DND-41 (cell line): Measurements from ENCODE around the gene KCNMA1.

Experiments
- ATAC-seq: fragments of 200-7000 bp; cut with Tn5 transposase; 3 replicates; pipeline ENCODE4 v1.9.1; 2021; ENCODE audit warnings: low read depth; ENCODE audit not compliant: insufficient read depth
- DNase-seq: peaks from one replicate; pipeline ENCODE4 v3.0.0-alpha.2; 2020
- H2AFZ ChIP-seq: 2 replicates; pipeline ENCODE4 v1.6.0; 2012; ENCODE audit warnings: low read depth, low read length
- H3K27ac ChIP-seq: 2 replicates; pipeline ENCODE4 v1.5.1; 2012; ENCODE audit warnings: low read length, inconsistent platforms
- H3K27me3 ChIP-seq: fragments of 200-600 bp; sonication (generic); 2 replicates; pipeline ENCODE4 v1.6.0; 2012; ENCODE audit warnings: low read length, mild to moderate bottlenecking, inconsistent platforms; ENCODE audit not compliant: insufficient read depth, poor library complexity
- H3K36me3 ChIP-seq: 2 replicates; pipeline ENCODE4 v1.5.1; 2012; ENCODE audit warnings: low read length, inconsistent platforms; ENCODE audit not compliant: insufficient read depth
- H3K4me1 ChIP-seq: 2 replicates; pipeline ENCODE4 v1.5.1; 2012; ENCODE audit warnings: mild to moderate bottlenecking, low read length; ENCODE audit not compliant: insufficient read depth
- H3K4me2 ChIP-seq: 2 replicates; pipeline ENCODE4 v1.6.0; 2012; ENCODE audit warnings: mild to moderate bottlenecking, moderate library complexity, low read length, inconsistent platforms; ENCODE audit not compliant: insufficient read depth
- H3K4me3 ChIP-seq, 2 experiments: fragments of 200-600 bp in 1 of 2; shearing (Covaris generic) in 1 of 2; 2 replicates each; pipeline ENCODE4 v1.5.1; 2012 to 2016; ENCODE audit warnings: inconsistent platforms in 2 of 2, low read length in 2 of 2, mild to moderate bottlenecking in 2 of 2, low read depth in 1 of 2, moderate library complexity in 1 of 2
- H3K79me2 ChIP-seq: 2 replicates; pipeline ENCODE4 v1.6.0; 2012; ENCODE audit warnings: low read length, inconsistent platforms; ENCODE audit not compliant: insufficient read depth
- H3K9ac ChIP-seq: 2 replicates; pipeline ENCODE4 v1.6.0; 2012; ENCODE audit warnings: low read depth, mild to moderate bottlenecking, inconsistent platforms, low read length, moderate library complexity
- H3K9me3 ChIP-seq: 2 replicates; pipeline ENCODE4 v1.5.1; 2012; ENCODE audit warnings: low read length, moderate library complexity, mild to moderate bottlenecking, inconsistent platforms; ENCODE audit not compliant: insufficient read depth, severe bottlenecking
- H4K20me1 ChIP-seq: 2 replicates; pipeline ENCODE4 v1.6.0; 2012; ENCODE audit warnings: low read length; ENCODE audit not compliant: insufficient read depth
- CTCF ChIP-seq: IDR thresholded peaks from 2 replicates; pipeline ENCODE4 v1.5.1; 2012; ENCODE audit warnings: borderline replicate concordance, low read length, moderate library complexity, mild to moderate bottlenecking; ENCODE audit not compliant: poor library complexity, severe bottlenecking; ENCODE audit errors: extremely low read depth
- EZH2 ChIP-seq: IDR thresholded peaks from 3 replicates; pipeline ENCODE4 v1.6.1; 2012; ENCODE audit warnings: borderline replicate concordance, low read depth, mild to moderate bottlenecking, moderate library complexity, low read length, inconsistent platforms; ENCODE audit not compliant: severe bottlenecking

Gene KCNMA1

DNA sequence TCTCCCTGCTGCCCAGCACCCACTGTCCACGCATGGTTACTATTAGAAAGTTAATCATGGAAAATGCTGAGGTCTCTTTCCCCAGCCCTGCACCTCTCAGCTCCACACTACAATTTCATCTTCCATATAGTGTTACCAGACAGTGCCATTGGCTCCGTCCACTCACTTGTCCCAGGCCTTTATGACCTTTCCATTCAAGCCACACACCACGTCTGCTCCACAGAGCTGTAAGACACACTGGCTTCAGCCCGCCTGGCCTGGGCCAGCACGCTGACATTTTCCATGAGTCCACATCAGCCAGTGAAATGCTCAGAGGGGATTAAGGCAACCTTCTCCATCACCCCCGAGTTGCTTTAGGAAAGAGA, 118.7 kb downstream of the KCNMA1 start:
- DNase-seq (no peak), ATAC-seq (no peak)
- Histone ChIP-seq H3K9me3 (no peaks in the 10 kb centered on the region), H2AFZ (no peak overlapping the region), H4K20me1 (no peaks in the 10 kb centered on the region), H3K27ac (no peak overlapping the region), H3K4me2 (no peak overlapping the region), H3K27me3 (peaks cover 6% of the 10 kb centered on the region), H3K9ac (no peak overlapping the region), H3K79me2 (no peaks in the 10 kb centered on the region), H3K36me3 (no peaks in the 10 kb centered on the region), H3K4me3 (no peak overlapping the region), H3K4me1 (no peaks in the 10 kb centered on the region)
- TF ChIP-seq CTCF (no peak), EZH2 (no peak)

GRCh38 chr10:77518241-77518909, 119.2 kb downstream of the KCNMA1 start:
- Histone ChIP-seq H3K27me3 (peaks cover 8% of the 10 kb centered on the region), H3K36me3 (no peaks in the 10 kb centered on the region), H3K9me3 (no peaks in the 10 kb centered on the region), H3K4me2 (no peak overlapping the region), H2AFZ (no peak overlapping the region), H4K20me1 (no peaks in the 10 kb centered on the region), H3K79me2 (no peaks in the 10 kb centered on the region), H3K27ac (no peak overlapping the region), H3K4me1 (no peaks in the 10 kb centered on the region), H3K4me3 (no peak overlapping the region), H3K9ac (no peak overlapping the region)
- TF ChIP-seq EZH2 (no peak), CTCF (no peak)
- ATAC-seq (no peak), DNase-seq (no peak)

GRCh38 chr10:77516575-77516974, 121.0 kb downstream of the KCNMA1 start:
- Histone ChIP-seq H3K4me1 (no peaks in the 10 kb centered on the region), H3K27me3 (peaks cover 10% of the 10 kb centered on the region), H3K4me2 (no peak overlapping the region), H3K4me3 (no peak overlapping the region), H2AFZ (no peak overlapping the region), H3K9me3 (no peaks in the 10 kb centered on the region), H3K36me3 (no peaks in the 10 kb centered on the region), H3K27ac (no peak overlapping the region), H3K9ac (no peak overlapping the region), H4K20me1 (no peaks in the 10 kb centered on the region), H3K79me2 (no peaks in the 10 kb centered on the region)
- DNase-seq (no peak), ATAC-seq (no peak)
- no peak for TF ChIP-seq CTCF

DNA sequence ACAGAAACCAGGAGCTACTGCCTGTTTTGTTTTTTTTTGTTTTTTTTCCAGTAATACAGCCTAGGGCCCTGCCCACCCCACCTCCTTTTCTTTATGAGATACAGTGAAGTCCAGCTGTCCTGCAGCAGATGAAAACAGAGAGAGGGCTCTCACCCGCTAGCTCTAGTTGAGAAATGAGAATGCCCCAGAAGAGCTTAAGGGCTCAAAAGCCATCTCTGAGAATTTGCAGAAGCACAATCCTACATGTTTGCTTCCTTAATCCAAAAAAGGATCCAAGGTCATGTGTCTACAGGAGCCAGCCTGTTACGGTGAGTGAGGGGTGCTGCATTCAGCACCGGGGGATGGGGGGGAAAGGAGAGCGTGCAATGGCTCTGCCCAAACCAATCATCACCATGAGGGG, 122.7 kb downstream of the KCNMA1 start:
- Histone ChIP-seq H3K36me3 (no peaks in the 10 kb centered on the region), H3K4me3 (no peak overlapping the region), H3K27ac (no peak overlapping the region), H3K4me2 (no peak overlapping the region), H3K4me1 (no peaks in the 10 kb centered on the region), H2AFZ (no peak overlapping the region), H4K20me1 (no peaks in the 10 kb centered on the region), H3K9me3 (no peaks in the 10 kb centered on the region), H3K79me2 (no peaks in the 10 kb centered on the region), H3K27me3 (peaks cover 10% of the 10 kb centered on the region), H3K9ac (no peak overlapping the region)
- ATAC-seq: no peak
- no peak for DNase-seq
- no peak for TF ChIP-seq EZH2
- TF ChIP-seq CTCF: no peak
